Measurements from ENCODE around the gene EIF4G3.
A peak's percentile ranks its signal among the peaks of the same experiment; 100 is the strongest.
"Not testable (repeated sequence)": the region's sequence is repeated elsewhere in the genome, so short reads cannot be mapped to it uniquely, and the experiment has no call there.

EIF4G3 gene

DNA sequence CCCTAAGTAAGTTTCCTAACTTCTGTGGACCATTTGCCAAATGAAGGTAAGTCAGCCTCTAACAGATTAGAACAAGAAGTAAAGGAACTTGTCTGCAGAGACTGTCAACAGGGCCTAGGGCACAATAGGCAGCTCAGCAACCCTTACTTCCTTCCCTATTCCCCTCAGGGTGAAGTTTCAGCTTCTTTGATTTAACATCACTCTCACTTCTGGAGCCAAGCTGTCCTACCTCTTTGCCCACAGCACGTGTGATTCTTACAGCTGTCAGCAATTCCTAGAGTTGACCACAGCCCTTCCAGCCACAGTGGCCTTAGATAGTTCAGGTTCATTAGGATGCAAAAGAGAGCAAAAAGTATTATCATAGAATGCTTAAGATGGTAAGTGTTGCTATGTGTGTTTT is 7.6 kb upstream of the EIF4G3 start:
- peak; percentile 32 for DNase-seq

DNA sequence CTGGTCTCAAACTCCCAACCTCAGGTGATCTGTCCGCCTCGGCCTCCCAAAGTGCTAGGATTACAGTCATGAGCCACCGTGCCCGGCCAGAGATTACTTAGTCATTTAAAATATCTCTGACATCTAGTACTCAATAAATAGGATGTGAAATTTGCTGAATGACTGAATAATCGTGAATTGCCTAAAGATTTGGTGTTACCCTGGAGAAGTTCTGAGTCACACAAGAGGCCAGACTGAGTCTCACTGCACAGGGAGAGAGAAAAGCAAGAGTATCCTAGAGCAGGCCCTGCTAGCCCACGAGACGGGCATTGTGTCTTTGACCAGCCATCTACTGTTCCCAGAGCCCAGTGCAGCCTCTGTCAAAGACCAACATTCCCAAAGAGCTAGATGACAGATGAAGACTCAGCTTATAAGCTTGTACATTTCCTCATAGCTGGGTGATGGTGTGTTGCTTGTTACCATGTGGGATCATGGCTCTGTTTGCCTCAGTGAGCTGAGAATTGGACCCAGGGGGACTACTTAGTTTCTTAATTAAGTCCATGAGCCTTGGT is 5.6 kb upstream of the EIF4G3 start:
- DNase-seq, result no peak

DNA sequence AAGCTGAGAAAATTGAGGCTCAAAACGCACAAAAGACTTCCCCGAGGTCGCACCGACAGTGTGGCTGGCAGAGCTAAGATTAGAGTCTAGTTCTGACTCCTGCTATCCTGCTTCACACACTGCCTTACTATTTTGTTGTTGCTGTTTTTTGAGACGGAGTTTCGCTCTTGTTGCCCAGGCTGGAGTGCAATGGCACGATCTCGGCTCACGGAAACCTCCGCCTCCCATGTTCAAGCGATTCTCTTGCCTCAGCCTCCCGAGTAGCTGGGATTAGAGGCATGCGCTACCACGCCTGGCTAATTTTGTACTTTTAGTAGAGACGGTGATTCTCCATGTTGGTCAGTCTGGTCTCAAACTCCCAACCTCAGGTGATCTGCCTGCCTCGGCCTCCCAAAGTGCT is 1.6 kb upstream of the EIF4G3 start:
- DNase-seq, result not testable (repeated sequence)

DNA sequence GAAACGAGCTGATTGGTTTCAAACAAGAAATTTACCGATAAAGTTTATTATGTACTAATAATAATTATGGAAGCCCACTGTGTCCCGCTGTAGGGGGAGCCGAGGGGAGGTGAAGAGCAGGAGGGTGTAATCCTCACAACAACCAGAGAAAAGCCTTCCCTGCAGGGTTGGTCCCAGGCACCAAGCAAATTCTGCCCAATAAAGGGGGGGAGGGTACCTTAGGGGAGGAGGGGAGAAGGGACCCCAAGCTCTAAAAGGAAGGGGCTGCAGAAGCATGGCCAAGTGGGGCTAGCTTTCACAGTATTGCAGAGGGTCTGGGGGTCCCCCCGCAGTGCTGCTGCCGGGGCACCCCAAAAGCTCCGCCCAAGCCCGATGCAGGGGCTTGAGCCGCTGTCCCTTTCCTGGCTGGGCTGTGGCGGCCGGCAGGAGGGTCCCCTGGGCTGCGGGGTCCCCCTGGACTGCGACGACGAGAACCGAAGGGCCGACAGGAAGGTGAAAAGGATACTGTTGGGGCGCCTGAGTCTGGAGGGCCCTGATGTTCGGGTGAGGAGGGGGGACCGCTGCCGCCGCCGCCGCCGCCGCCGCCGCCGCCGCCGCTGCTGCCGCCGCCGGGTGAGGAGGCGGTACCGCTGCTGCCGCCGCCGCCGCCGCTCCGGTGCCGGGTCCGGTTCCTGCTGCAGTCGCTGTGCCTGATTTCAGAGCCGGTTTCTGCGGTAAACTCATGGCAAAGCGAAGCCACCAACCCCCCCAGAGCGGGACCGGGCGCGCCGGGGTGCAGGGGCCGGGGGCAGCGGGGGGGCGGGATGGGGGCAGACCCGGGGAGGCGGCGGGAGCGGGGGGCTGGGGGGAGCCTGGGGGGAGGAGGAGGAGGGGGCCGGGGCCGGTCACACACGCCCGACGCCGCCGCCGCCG is 771 bp downstream of the EIF4G3 start:
- no peak for DNase-seq

DNA sequence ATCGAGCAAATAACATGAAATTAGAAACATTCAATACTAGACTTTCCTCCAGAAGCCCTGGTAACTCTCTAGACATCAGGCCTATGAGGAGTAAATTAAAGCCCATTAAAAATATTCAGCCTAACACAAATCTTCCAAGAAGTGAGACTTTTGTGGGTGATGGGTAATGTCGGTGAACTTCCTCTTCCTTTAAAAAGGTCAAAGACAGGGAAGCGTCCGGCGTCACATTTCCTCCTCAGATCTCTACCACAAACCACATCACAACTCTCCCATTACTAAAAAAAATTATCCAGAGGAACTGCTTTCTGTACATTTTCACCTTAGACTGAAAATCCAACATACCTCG is 1.4 kb downstream of the EIF4G3 start:
- peak; percentile 77 for DNase-seq

DNA sequence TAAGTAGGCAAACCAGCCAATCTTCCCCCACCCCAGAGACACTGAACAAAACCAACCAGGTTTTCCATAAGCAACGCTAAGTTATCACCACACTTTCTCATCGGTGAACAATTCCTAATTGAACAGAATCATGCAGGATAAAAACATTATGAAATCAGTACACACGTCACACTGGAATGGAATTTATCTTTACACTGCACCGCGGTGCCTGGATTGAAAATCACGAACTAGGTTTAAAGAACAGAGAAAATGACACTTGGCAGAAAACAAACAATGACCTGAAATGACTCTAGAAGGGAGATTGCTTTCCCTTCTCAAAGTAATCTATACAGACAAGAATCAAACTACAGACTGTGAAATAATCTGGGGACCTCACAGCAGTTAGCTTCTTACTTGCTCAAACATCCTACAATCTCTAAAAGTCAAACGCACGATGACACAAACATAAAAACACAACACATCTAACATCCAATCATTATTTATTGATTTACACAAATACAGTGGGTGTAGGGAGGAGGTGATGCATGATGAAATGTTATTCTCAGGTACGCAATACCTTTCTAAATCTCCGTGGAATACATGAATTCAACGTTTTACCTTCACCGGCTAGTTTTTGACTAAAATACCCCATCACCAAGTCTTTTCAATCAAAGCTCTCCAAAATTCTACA is 1.9 kb downstream of the EIF4G3 start:
- no peak for DNase-seq

DNA sequence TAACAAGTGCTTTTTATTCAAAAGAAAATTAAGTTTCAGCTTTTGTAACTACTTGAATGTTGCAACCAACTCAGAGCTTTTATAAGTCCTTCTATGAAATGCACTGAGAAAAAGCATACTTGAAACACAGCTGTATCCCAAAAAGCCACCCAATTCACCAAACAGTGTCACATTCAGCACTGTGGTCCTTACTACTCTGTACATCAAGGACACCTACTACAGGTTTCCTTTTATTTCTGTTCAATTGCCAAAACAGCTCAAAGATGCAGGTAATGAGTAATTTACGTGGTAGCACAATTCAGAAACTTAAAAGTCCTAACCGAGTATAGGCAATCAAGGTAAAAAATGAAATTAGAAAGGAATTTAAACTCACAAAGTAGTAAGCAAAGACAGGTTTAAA is 2.5 kb downstream of the EIF4G3 start:
- DNase-seq, result no peak

DNA sequence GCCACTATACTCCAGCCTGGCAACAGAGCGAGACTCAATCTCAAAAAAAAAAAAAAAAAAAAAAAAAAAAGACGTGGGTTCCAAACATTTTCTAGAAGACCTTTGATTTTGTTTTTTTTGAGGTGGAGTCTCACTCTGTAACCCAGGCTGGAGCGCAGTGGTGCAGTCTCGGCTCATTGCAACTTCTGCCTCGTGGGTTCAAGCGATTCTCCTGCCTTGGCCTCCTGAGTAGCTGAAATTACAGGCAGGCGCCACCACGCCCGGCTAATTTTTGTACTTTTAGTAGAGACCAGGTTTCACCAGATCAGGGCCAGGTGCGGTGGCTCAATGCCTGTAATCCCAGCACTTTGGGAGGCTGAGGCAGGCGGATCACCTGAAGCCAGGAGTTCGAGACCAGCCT is 3.6 kb downstream of the EIF4G3 start:
- not testable (repeated sequence) for DNase-seq

DNA sequence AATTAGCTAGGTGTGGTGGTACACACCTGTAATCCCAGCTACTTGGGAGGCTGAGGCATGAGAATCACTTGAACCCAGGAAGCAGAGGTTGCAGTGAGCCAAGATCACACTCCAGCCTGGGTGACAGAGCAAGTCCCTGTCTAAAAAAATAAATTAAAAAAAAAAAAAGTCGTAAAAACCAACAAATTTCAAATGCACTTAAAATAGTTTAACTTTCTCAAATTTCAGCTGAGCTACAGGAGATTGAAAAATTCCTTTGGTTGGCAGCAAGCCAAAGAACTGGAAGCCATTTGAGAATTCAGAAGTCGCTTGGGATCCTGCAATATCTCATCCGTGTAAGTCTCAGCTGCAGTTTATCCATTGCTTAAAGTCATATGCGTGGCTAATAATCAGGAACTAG is 5.9 kb downstream of the EIF4G3 start:
- DNase-seq, result not testable (repeated sequence)

GRCh38 chr1:21168444-21168843 is 8.3 kb downstream of the EIF4G3 start:
- no peak for DNase-seq

DNA sequence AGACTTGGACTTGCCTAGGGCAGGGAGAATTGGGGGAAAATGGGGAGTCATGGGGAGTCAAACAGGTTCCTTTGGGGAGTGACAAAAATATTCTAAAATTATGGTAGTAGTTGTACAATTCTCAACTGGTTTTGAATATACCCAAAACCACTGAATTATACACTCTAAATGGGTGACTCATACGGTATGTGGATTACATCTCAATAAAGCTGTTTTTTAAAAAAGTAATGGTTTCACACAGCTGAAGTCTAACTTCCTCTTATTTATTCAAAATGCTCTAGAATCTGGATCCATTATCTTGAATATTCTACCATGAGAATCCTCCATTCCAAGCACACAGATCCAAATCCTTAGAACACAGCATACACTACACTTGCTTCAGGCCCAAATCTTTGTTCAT is 11.1 kb downstream of the EIF4G3 start:
- no peak for DNase-seq

DNA sequence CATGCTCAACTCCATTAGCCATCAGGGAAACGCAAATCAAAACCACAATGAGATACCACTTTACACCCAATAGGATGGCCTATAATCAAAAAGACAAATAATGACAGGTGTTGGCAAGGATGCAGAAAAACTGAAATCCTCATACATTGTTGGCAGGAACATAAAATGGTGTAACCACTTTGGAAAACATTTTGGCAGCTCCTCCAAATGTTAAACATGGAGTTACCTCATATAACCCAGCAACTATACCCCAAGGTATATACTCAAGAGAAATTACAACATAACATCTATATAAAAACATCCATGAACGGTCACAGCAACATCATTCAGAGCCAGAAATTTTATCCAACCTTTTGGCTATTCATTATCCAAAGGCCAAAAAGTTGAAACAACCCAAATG is 11.6 kb downstream of the EIF4G3 start:
- DNase-seq, result no peak

GRCh38 chr1:21164266-21164665 is 12.4 kb downstream of the EIF4G3 start:
- DNase-seq, result no peak

DNA sequence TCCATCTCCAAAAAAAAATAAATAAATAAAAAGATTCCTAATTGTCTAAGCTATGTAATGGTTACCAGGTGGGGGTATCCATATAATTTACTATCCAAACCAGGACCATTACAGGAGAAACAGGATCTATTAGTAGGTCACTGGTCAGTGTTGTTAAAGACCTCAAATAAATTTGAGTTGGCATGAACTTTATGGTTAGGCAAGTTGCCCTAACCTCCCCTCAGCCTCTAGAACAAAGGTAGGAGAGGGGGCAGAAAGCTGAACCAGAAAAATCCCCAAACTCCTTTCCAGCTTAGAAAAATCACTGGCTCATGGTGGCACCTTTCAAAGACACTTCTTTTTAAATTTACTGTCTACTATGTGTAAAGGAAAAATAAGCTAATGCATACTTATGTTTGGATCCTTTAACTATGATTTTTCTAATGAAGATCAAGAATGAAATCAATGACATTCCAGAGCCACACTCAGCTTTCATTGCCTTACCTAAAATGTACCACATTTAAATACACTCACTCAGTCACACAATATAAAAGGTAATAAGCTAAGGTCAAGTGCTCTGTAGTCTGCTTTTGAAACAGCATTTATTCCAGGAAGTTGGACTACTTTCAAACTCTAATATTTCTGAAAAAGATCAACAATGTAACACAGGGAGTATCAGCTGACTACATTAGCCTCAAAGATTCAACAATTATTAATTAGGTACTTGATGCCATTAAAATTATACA is 13.8 kb downstream of the EIF4G3 start:
- DNase-seq, result no peak

- no peak for DNase-seq
Observed at GRCh38 chr1:21161842-21162241, 14.9 kb downstream of the EIF4G3 start.

DNA sequence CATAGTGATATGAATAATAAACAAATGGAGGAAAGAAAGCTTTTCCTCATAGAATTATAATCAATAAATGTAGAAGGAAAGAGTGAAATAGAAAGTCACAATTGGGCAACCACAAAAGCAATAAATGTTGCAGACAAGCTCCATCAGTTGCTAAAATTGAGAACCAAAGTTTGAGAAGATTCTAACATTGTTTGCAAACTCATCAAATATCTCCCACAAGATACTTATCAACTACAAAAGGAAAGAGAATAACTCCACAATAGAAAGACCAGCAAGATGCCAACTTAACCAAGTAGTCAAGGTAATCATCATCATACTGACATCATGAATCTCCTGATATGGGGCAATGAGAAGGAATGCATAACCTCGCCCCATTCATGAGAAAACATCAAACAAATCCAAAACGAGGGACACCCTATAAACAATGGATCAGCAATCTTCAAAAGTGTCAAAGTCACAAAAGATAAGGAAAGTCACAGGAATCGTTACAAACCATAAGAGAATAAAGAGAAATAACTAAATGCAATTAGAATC is 16.4 kb downstream of the EIF4G3 start:
- no peak for DNase-seq

GRCh38 chr1:21157868-21158267 is 18.8 kb downstream of the EIF4G3 start:
- no peak for DNase-seq

GRCh38 chr1:21157054-21157453 is 19.6 kb downstream of the EIF4G3 start:
- peak; percentile 12 for DNase-seq

- DNase-seq, result no peak
Observed at GRCh38 chr1:21156019-21156418, 20.7 kb downstream of the EIF4G3 start.

DNA sequence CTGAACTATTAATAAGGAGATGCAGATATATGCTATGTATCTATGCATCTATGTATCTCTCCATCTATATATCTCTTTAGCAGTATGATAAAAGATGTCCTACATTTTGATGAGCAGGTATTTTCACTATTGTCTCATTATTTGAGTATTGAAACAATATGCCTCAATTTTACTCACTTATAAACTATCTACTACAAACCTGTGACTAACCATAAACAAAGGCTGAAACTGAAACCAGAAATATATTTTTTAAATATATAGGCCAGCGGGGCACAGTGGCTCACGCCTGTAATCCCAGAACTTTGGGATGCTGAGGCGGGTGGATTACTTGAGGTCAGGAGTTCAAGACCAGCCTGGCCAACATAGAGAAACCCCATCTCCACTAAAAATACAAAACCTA is 22.0 kb downstream of the EIF4G3 start:
- DNase-seq, result no peak

- DNase-seq, result no peak
Observed at GRCh38 chr1:21153388-21153787, 23.3 kb downstream of the EIF4G3 start.

DNA sequence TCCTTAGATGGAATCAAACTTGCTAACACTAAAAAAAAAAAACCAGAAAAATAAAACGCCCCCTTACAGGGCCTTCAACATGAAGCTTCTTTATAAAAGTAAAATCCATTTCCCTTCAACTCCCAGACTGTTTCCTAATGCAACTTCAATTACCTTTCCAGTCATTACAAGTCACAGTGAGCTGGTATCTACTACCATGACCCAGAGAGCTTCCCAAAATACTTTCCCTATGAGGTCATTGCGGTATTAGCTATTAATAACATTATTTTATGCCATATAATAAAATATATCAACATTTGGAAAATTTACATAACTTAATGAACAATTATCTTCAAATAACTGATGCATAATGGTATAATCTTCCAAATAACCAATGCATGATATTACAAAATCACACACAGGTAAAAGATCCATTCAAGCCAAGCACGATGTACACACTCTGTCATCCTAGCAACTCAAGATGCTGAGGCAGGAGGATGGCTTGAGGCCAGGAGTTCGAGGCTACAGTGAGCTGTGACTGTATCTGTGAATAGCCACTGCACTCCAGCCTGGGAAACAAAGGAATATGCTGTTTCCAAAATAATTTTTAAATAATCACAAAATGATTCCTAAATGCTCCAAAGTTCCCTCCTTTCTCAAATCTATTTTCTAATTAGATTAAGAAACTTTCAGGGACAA is 24.1 kb downstream of the EIF4G3 start:
- no peak for DNase-seq
